ENCODE results near the gene VAMP8. TPM values are rescaled to one million over a fixed set of nuclear protein-coding genes. Genes with fewer than 3 reads are reported as not detected.
"Not testable (repeated sequence)": the region's sequence is repeated elsewhere in the genome, so short reads cannot be mapped to it uniquely, and the experiment has no call there.

Gene VAMP8
- polyA plus RNA-seq, 2 donors, result 337 to 430 TPM

- 71 to 88% methylated on average over 1 of the region's 1 CpG for WGBS, 2 donors
These were observed 8.4 kb downstream of the VAMP8 start for GRCh38 chr2:85585781-85586105.

GRCh38 chr2:85588236-85588635 lies 10.8 kb downstream of the VAMP8 start:
- Histone ChIP-seq H3K4me1 (ENCODE audit: control insufficient read depth in 2 of 2, insufficient read depth in 2 of 2, low read length in 1 of 2) (peaks cover 0 to 31% of the 10 kb centered on the region in 2 donors), H3K27ac (ENCODE audit: low read depth in 2 of 2, low read length in 1 of 2) (peak overlapping the region in 1 of 2 donors; percentile 9), H3K4me3 (ENCODE audit: low read depth in 1 of 2, low read length in 2 of 2) (no peak overlapping the region), H3K27me3 (ENCODE audit: control insufficient read depth in 1 of 2, insufficient read depth in 2 of 2, low read length in 2 of 2) (no peaks in the 10 kb centered on the region), H3K36me3 (ENCODE audit: control insufficient read depth in 2 of 2, insufficient read depth in 2 of 2, low read length in 1 of 2) (no peaks in the 10 kb centered on the region), H3K9me3 (ENCODE audit: control insufficient read depth in 2 of 2, insufficient read depth in 1 of 2, low read depth in 1 of 2, low read length in 1 of 2) (no peaks in the 10 kb centered on the region)
- 70 to 78% methylated on average over 4 of the region's 4 CpGs for WGBS, 2 donors

More at GRCh38 chr2:85585781-85586105, 8.4 kb downstream of the VAMP8 start:
- Histone ChIP-seq H3K4me1 (ENCODE audit: control insufficient read depth in 2 of 2, insufficient read depth in 2 of 2, low read length in 1 of 2) (peaks cover 0 to 20% of the 10 kb centered on the region in 2 donors), H3K4me3 (ENCODE audit: low read depth in 1 of 2, low read length in 2 of 2) (no peak overlapping the region), H3K27ac (ENCODE audit: low read depth in 2 of 2, low read length in 1 of 2) (peak overlapping the region; percentile 89 to 97), H3K36me3 (ENCODE audit: control insufficient read depth in 2 of 2, insufficient read depth in 2 of 2, low read length in 1 of 2) (peaks cover 6 to 7% of the 10 kb centered on the region in 2 donors), H3K27me3 (ENCODE audit: control insufficient read depth in 1 of 2, insufficient read depth in 2 of 2, low read length in 2 of 2) (no peaks in the 10 kb centered on the region), H3K9me3 (ENCODE audit: control insufficient read depth in 2 of 2, insufficient read depth in 1 of 2, low read depth in 1 of 2, low read length in 1 of 2) (no peaks in the 10 kb centered on the region)

- H3K4me1 ChIP-seq (ENCODE audit: control insufficient read depth in 2 of 2, insufficient read depth in 2 of 2, low read length in 1 of 2), result peaks cover 0 to 29% of the 10 kb centered on the region in 2 donors
- H3K9me3 ChIP-seq (ENCODE audit: control insufficient read depth in 2 of 2, insufficient read depth in 1 of 2, low read depth in 1 of 2, low read length in 1 of 2), result no peaks in the 10 kb centered on the region
- H3K27me3 ChIP-seq (ENCODE audit: control insufficient read depth in 1 of 2, insufficient read depth in 2 of 2, low read length in 2 of 2), result no peaks in the 10 kb centered on the region
- 79 to 84% methylated on average over 4 of the region's 4 CpGs for WGBS, 2 donors
- no peak overlapping the region for H3K4me3 ChIP-seq (ENCODE audit: low read depth in 1 of 2, low read length in 2 of 2)
- no peak overlapping the region for H3K27ac ChIP-seq (ENCODE audit: low read depth in 2 of 2, low read length in 1 of 2)
- H3K36me3 ChIP-seq (ENCODE audit: control insufficient read depth in 2 of 2, insufficient read depth in 2 of 2, low read length in 1 of 2), result no peaks in the 10 kb centered on the region
These were observed 11.3 kb downstream of the VAMP8 start for GRCh38 chr2:85588645-85589044.

- WGBS, 2 donors, result 76 to 84% methylated on average over 4 of the region's 4 CpGs
- no peaks in the 10 kb centered on the region for H3K36me3 ChIP-seq (ENCODE audit: control insufficient read depth in 2 of 2, insufficient read depth in 2 of 2, low read length in 1 of 2)
- H3K27me3 ChIP-seq (ENCODE audit: control insufficient read depth in 1 of 2, insufficient read depth in 2 of 2, low read length in 2 of 2), result no peaks in the 10 kb centered on the region
- peaks cover 0 to 28% of the 10 kb centered on the region in 2 donors for H3K4me1 ChIP-seq (ENCODE audit: control insufficient read depth in 2 of 2, insufficient read depth in 2 of 2, low read length in 1 of 2)
- H3K27ac ChIP-seq (ENCODE audit: low read depth in 2 of 2, low read length in 1 of 2), result peak overlapping the region in 1 of 2 donors; percentile 61
- H3K4me3 ChIP-seq (ENCODE audit: low read depth in 1 of 2, low read length in 2 of 2), result no peak overlapping the region
- H3K9me3 ChIP-seq (ENCODE audit: control insufficient read depth in 2 of 2, insufficient read depth in 1 of 2, low read depth in 1 of 2, low read length in 1 of 2), result no peaks in the 10 kb centered on the region
These were observed 11.8 kb downstream of the VAMP8 start for GRCh38 chr2:85589181-85589580.

GRCh38 chr2:85589982-85590791 lies 12.8 kb downstream of the VAMP8 start:
- Histone ChIP-seq H3K36me3 (ENCODE audit: control insufficient read depth in 2 of 2, insufficient read depth in 2 of 2, low read length in 1 of 2) (no peaks in the 10 kb centered on the region), H3K4me3 (ENCODE audit: low read depth in 1 of 2, low read length in 2 of 2) (no peak overlapping the region), H3K9me3 (ENCODE audit: control insufficient read depth in 2 of 2, insufficient read depth in 1 of 2, low read depth in 1 of 2, low read length in 1 of 2) (no peaks in the 10 kb centered on the region), H3K27me3 (ENCODE audit: control insufficient read depth in 1 of 2, insufficient read depth in 2 of 2, low read length in 2 of 2) (no peaks in the 10 kb centered on the region), H3K4me1 (ENCODE audit: control insufficient read depth in 2 of 2, insufficient read depth in 2 of 2, low read length in 1 of 2) (peaks cover 3 to 30% of the 10 kb centered on the region in 2 donors), H3K27ac (ENCODE audit: low read depth in 2 of 2, low read length in 1 of 2) (peak overlapping the region; percentile 86 to 94)
- 46 to 51% methylated on average over 7 of the region's 7 CpGs for WGBS, 2 donors

DNA sequence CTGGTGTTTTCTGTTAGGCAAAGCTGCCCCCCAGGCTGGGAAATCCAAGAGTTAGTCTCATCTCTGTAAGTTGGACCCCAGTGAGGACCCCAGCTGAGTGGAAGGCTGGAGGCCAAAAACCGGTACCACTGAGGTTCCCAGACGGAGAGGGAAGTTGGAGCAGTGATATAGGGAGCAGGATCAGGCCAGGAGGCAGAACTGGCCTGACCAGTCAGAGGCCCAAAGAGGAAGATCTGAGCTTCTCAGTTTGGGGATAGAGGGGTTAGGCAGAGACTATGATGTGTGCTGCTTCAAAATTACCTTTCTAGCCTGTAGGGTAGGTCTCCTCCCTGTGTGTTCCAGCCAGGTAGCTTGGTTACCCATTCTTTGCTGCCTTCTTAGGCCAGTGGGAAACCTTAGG lies 13.6 kb downstream of the VAMP8 start:
- 69 to 71% methylated on average over 2 of the region's 2 CpGs for WGBS, 2 donors
- H3K27ac ChIP-seq (ENCODE audit: low read depth in 2 of 2, low read length in 1 of 2), result peak overlapping the region; percentile 86 to 94
- no peak overlapping the region for H3K4me3 ChIP-seq (ENCODE audit: low read depth in 1 of 2, low read length in 2 of 2)
- no peaks in the 10 kb centered on the region for H3K27me3 ChIP-seq (ENCODE audit: control insufficient read depth in 1 of 2, insufficient read depth in 2 of 2, low read length in 2 of 2)
- peaks cover 3 to 26% of the 10 kb centered on the region in 2 donors for H3K4me1 ChIP-seq (ENCODE audit: control insufficient read depth in 2 of 2, insufficient read depth in 2 of 2, low read length in 1 of 2)
- H3K36me3 ChIP-seq (ENCODE audit: control insufficient read depth in 2 of 2, insufficient read depth in 2 of 2, low read length in 1 of 2), result no peaks in the 10 kb centered on the region
- H3K9me3 ChIP-seq (ENCODE audit: control insufficient read depth in 2 of 2, insufficient read depth in 1 of 2, low read depth in 1 of 2, low read length in 1 of 2), result no peaks in the 10 kb centered on the region

GRCh38 chr2:85591563-85591962 lies 14.2 kb downstream of the VAMP8 start:
- Histone ChIP-seq H3K4me1 (ENCODE audit: control insufficient read depth in 2 of 2, insufficient read depth in 2 of 2, low read length in 1 of 2) (peaks cover 4 to 28% of the 10 kb centered on the region in 2 donors), H3K36me3 (ENCODE audit: control insufficient read depth in 2 of 2, insufficient read depth in 2 of 2, low read length in 1 of 2) (peaks cover 0 to under 1% of the 10 kb centered on the region in 2 donors), H3K27me3 (ENCODE audit: control insufficient read depth in 1 of 2, insufficient read depth in 2 of 2, low read length in 2 of 2) (no peaks in the 10 kb centered on the region), H3K9me3 (ENCODE audit: control insufficient read depth in 2 of 2, insufficient read depth in 1 of 2, low read depth in 1 of 2, low read length in 1 of 2) (no peaks in the 10 kb centered on the region), H3K4me3 (ENCODE audit: low read depth in 1 of 2, low read length in 2 of 2) (no peak overlapping the region), H3K27ac (ENCODE audit: low read depth in 2 of 2, low read length in 1 of 2) (peak overlapping the region; percentile 86 to 94)
- WGBS, 2 donors, result 81 to 83% methylated on average over 12 of the region's 12 CpGs

DNA sequence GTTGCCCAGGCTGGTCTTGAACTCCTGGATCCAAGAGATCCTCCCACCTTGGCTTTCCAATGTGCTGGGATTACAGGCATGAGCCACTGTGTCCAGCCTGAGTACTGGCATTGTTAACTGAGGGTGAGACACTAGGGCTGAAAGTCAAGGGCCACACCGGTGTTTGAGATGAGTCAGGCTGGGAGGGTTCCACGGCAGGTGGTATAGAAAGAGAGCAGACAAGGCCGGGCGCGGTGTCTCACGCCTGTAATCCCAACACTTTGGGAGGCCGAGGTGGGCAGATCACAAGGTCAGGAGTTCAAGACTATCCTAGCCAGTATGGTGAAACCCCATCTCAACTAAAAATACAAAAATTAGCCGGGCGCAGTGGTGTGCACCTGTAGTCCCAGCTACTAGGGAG lies 14.9 kb downstream of the VAMP8 start:
- H3K4me1 ChIP-seq (ENCODE audit: control insufficient read depth in 2 of 2, insufficient read depth in 2 of 2, low read length in 1 of 2), result peaks cover 7 to 31% of the 10 kb centered on the region in 2 donors

DNA sequence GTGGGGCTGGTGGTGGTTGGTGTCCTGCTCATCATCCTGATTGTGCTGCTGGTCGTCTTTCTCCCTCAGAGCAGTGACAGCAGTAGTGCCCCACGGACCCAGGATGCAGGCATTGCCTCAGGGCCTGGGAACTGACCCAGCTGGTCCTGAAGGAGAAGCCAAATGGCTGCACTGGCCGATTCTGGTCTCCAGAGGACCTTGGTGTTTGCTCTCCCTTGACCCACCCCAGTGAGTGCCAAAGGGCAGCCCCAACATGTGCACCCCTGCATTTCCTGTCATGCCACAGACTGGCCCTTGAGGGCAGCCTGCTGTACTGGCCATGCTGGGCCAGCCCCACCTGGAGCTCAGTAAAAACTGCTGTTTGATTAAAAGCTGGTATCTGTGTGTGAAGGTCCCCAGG lies 15.6 kb downstream of the VAMP8 start:
- 47 to 59% methylated on average over 3 of the region's 3 CpGs for WGBS, 2 donors
- H3K27ac ChIP-seq (ENCODE audit: low read depth in 2 of 2, low read length in 1 of 2), result peak overlapping the region in 1 of 2 donors; percentile 6

More for the DNA sequence above, 14.9 kb downstream of the VAMP8 start:
- H3K9me3 ChIP-seq (ENCODE audit: control insufficient read depth in 2 of 2, insufficient read depth in 1 of 2, low read depth in 1 of 2, low read length in 1 of 2); H3K36me3 ChIP-seq (ENCODE audit: control insufficient read depth in 2 of 2, insufficient read depth in 2 of 2, low read length in 1 of 2); H3K27me3 ChIP-seq (ENCODE audit: control insufficient read depth in 1 of 2, insufficient read depth in 2 of 2, low read length in 2 of 2); H3K4me3 ChIP-seq (ENCODE audit: low read depth in 1 of 2, low read length in 2 of 2): not testable (repeated sequence)
- 73 to 77% methylated on average over 9 of the region's 9 CpGs for WGBS, 2 donors
- H3K27ac ChIP-seq (ENCODE audit: low read depth in 2 of 2, low read length in 1 of 2), result peak overlapping the region in 1 of 2 donors; percentile 94

More for the DNA sequence above, 15.6 kb downstream of the VAMP8 start:
- Histone ChIP-seq H3K27me3 (ENCODE audit: control insufficient read depth in 1 of 2, insufficient read depth in 2 of 2, low read length in 2 of 2) (no peaks in the 10 kb centered on the region), H3K4me3 (ENCODE audit: low read depth in 1 of 2, low read length in 2 of 2) (no peak overlapping the region), H3K4me1 (ENCODE audit: control insufficient read depth in 2 of 2, insufficient read depth in 2 of 2, low read length in 1 of 2) (peaks cover 7 to 31% of the 10 kb centered on the region in 2 donors), H3K36me3 (ENCODE audit: control insufficient read depth in 2 of 2, insufficient read depth in 2 of 2, low read length in 1 of 2) (peaks cover 6 to 9% of the 10 kb centered on the region in 2 donors), H3K9me3 (ENCODE audit: control insufficient read depth in 2 of 2, insufficient read depth in 1 of 2, low read depth in 1 of 2, low read length in 1 of 2) (no peaks in the 10 kb centered on the region)

All from esophagus (tissue), 2 donors.